SK-N-MC (cell line): ENCODE data around the gene TXNDC9.

ENCODE experiments used
- EZH2 ChIP-seq: fragments of 200-600 bp; sonication (generic); IDR thresholded peaks from one replicate; pipeline ENCODE4 v1.6.1; 2017; ENCODE audit warnings: antibody characterized with exemption
- POLR2AphosphoS5 ChIP-seq: IDR thresholded peaks from 2 replicates; pipeline ENCODE4 v1.6.1; 2012; ENCODE audit warnings: mild to moderate bottlenecking, low read depth, low read length, borderline replicate concordance

DNA sequence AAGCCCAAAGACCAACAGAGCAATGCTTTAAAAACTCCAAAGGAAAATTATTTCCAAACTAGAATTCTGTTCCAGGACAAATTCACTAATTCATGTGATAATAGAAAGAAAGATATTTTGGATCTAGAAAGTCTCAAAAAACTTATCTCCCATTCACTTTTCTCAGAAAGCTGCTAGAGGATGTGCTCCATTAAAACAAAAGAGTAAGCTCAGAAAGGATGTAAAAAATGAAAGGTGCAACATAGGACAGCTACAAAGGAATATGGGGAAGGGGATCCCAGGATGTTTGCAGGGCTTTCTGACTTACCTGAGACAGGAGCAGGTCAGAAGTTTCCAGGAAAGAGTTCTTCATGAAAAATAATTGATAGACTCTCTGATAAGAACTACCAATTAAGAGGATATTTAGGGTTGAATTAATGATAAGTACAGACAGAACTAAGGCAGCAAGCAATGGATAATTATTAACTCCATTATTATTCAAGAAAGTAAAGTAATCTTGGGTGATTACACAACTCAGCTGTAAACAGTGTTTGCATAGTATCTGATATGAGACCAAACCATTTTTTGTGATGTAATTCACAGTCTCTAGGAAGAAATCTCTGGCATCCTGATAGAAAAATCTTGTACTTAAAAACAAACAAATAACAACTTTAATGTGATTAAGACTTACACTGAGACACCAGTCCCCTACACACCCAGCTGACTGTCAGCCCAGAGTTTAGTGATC is 56.0 kb downstream of the TXNDC9 start:
- TF ChIP-seq POLR2AphosphoS5 (no peak), EZH2 (no peak)
